ENCODE data around the gene NKX2-3.

NKX2-3 gene

GRCh38 chr10:99527526-99528493 is 4.9 kb upstream of the NKX2-3 start:
- no peak for DNase-seq

- no peak for DNase-seq
These were observed 4.0 kb upstream of the NKX2-3 start for GRCh38 chr10:99528494-99529441.

- no peak for DNase-seq
These were observed 3.1 kb upstream of the NKX2-3 start for GRCh38 chr10:99529591-99530107.

- no peak for DNase-seq
These were observed 2.4 kb upstream of the NKX2-3 start for GRCh38 chr10:99530108-99531025.

GRCh38 chr10:99531026-99531695 is 1.6 kb upstream of the NKX2-3 start:
- DNase-seq: no peak

- no peak for DNase-seq
These were observed 797 bp upstream of the NKX2-3 start for GRCh38 chr10:99531696-99532593.

GRCh38 chr10:99533496-99534449 is 1.0 kb downstream of the NKX2-3 start:
- DNase-seq: no peak

GRCh38 chr10:99534450-99534938 is 1.8 kb downstream of the NKX2-3 start:
- DNase-seq: no peak

GRCh38 chr10:99534939-99535763 is 2.4 kb downstream of the NKX2-3 start:
- no peak for DNase-seq

GRCh38 chr10:99535764-99536337 is 3.1 kb downstream of the NKX2-3 start:
- no peak for DNase-seq

- DNase-seq: no peak
These were observed 3.8 kb downstream of the NKX2-3 start for GRCh38 chr10:99536338-99537085.

GRCh38 chr10:99537086-99537988 is 4.6 kb downstream of the NKX2-3 start:
- DNase-seq: no peak

- DNase-seq: no peak
These were observed 5.5 kb downstream of the NKX2-3 start for GRCh38 chr10:99537989-99538917.

- no peak for DNase-seq
These were observed 6.4 kb downstream of the NKX2-3 start for GRCh38 chr10:99539120-99539519.

- DNase-seq: no peak
These were observed 7.1 kb downstream of the NKX2-3 start for GRCh38 chr10:99539820-99540219.

Measured in NCI-H187 treated with DMSO at 0.1 percent for 48 hours (cell line).